Right lobe of liver (tissue), 4 donors: Measurements from ENCODE around the gene PAK4.

Experiments
- POLR2A ChIP-seq: fragments of 450-650 bp; IDR thresholded peaks from one replicate; pipeline ENCODE4 v1.6.1; 2017; ENCODE audit warnings: antibody characterized with exemption, mild to moderate bottlenecking
- TF ChIP-seq, protein P1 (sequence below), 4 donors: fragments of 200-600 bp in 3 of 4; fragments of 450-650 bp in 1 of 4; IDR thresholded peaks; one replicate each; pipeline versions ENCODE4 v1.5.1 to v1.8.0; 2016 to 2022; ENCODE audit warnings: antibody characterized with exemption in 4 of 4, mild to moderate bottlenecking in 2 of 4
- donor health status: DM: no; HTN: no; CAD: no.
- donor health status: DM: no; HTN: no; CAD: no.
- donor health status: DM: no; HTN: yes; CAD: no.

- no peak for TF ChIP-seq POLR2A
- TF ChIP-seq, protein P1, sequence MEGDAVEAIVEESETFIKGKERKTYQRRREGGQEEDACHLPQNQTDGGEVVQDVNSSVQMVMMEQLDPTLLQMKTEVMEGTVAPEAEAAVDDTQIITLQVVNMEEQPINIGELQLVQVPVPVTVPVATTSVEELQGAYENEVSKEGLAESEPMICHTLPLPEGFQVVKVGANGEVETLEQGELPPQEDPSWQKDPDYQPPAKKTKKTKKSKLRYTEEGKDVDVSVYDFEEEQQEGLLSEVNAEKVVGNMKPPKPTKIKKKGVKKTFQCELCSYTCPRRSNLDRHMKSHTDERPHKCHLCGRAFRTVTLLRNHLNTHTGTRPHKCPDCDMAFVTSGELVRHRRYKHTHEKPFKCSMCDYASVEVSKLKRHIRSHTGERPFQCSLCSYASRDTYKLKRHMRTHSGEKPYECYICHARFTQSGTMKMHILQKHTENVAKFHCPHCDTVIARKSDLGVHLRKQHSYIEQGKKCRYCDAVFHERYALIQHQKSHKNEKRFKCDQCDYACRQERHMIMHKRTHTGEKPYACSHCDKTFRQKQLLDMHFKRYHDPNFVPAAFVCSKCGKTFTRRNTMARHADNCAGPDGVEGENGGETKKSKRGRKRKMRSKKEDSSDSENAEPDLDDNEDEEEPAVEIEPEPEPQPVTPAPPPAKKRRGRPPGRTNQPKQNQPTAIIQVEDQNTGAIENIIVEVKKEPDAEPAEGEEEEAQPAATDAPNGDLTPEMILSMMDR (IDR thresholded peaks at IDR 0.05): no peak
Measured at GRCh38 chr19:39128516-39129079, 3.0 kb downstream of the PAK4 start.
